Neural progenitor cell (in vitro differentiated cells): Measurements from ENCODE around the gene STAMBPL1.

Experiments used
- CTCF ChIP-seq: fragments of 200-600 bp; sonication (generic); IDR thresholded peaks from 2 replicates; pipeline ENCODE4 v1.5.1; 2017; ENCODE audit warnings: antibody characterized with exemption, mild to moderate bottlenecking
- EZH2phosphoT487 ChIP-seq: fragments of 200-600 bp; sonication (generic); IDR thresholded peaks from 2 replicates; pipeline ENCODE4 v1.6.1; 2017; ENCODE audit warnings: antibody characterized with exemption

GRCh38 chr10:88906921-88907320 lies 26.9 kb downstream of the STAMBPL1 start:
- TF ChIP-seq CTCF (no peak), EZH2phosphoT487 (no peak)
